Fibroblast of the aortic adventitia (primary cell): ENCODE results near the gene POLR3E. TPM values are rescaled to one million over a fixed set of nuclear protein-coding genes. Genes with fewer than 3 reads are reported as not detected.
"Not testable (repeated sequence)": the region's sequence is repeated elsewhere in the genome, so short reads cannot be mapped to it uniquely, and the experiment has no call there.

Experiments
- DNase-seq: peaks from one replicate; pipeline ENCODE4 v3.0.0-alpha.2; 2010; ENCODE audit warnings: low read depth
- H3K4me3 ChIP-seq: 2 replicates; pipeline ENCODE4 v1.5.1; 2011; ENCODE audit warnings: low read depth, mild to moderate bottlenecking, control low read depth, low read length, moderate library complexity
- total RNA-seq: library from RNA; depleted of rRNA; stranded (reverse); fragments of >200 nt; gene quantifications from 2 replicates; pipeline ENCODE4 v1.2.3, GENCODE V29; 2012; ENCODE audit warnings: low replicate concordance
- TF ChIP-seq, protein P1 (sequence below): IDR thresholded peaks from 2 replicates; pipeline ENCODE4 v1.5.1; 2011; ENCODE audit warnings: mild to moderate bottlenecking, low read length, control low read depth, inconsistent platforms; ENCODE audit not compliant: insufficient read depth

POLR3E gene
- total RNA-seq, 1 donor: 29.5 TPM

DNA sequence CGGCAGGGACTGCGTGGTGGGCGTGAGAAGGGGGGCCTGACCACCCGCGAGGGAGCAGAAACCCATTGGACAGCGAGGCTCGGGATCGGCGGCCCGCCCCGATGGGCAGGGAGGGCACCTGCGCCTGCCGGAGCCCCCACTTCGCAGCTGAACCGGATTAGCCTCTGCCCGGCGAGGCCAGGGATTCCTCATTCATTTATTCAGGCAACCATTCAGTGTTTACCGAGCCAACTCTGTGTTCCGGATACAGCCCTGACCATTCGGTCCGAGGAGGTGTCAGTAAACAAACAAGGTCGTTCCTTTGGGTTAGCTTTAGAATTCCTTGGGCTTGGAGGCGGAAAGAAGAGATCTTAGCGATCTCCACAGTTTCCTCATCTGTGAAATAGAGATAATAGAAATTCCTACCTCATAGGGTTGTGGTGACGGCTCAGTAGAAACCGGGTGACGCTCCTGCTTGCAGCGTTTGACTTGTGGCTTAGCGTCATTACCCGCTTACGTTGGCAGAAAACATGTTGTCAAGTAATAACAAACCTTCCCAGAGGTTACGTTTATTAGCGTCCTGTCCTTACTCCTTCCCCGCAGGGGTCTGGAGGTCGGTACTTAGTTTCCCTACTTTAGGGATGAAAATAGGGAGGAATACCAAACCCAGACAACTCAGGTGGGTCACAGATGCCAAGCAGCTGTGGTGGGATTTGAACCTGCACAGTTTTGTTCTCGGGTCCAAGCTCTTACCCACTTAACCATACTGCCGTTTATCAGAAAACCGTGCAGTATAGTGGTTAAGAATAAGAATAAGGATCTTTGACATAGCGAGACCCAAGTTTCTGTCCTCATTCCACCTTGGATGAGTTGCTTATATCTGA, 893 bp downstream of the POLR3E start:
- H3K4me3 ChIP-seq: peak overlapping the region; percentile 88
- TF ChIP-seq, protein P1, sequence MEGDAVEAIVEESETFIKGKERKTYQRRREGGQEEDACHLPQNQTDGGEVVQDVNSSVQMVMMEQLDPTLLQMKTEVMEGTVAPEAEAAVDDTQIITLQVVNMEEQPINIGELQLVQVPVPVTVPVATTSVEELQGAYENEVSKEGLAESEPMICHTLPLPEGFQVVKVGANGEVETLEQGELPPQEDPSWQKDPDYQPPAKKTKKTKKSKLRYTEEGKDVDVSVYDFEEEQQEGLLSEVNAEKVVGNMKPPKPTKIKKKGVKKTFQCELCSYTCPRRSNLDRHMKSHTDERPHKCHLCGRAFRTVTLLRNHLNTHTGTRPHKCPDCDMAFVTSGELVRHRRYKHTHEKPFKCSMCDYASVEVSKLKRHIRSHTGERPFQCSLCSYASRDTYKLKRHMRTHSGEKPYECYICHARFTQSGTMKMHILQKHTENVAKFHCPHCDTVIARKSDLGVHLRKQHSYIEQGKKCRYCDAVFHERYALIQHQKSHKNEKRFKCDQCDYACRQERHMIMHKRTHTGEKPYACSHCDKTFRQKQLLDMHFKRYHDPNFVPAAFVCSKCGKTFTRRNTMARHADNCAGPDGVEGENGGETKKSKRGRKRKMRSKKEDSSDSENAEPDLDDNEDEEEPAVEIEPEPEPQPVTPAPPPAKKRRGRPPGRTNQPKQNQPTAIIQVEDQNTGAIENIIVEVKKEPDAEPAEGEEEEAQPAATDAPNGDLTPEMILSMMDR: no peak
- DNase-seq: peak; percentile 98

DNA sequence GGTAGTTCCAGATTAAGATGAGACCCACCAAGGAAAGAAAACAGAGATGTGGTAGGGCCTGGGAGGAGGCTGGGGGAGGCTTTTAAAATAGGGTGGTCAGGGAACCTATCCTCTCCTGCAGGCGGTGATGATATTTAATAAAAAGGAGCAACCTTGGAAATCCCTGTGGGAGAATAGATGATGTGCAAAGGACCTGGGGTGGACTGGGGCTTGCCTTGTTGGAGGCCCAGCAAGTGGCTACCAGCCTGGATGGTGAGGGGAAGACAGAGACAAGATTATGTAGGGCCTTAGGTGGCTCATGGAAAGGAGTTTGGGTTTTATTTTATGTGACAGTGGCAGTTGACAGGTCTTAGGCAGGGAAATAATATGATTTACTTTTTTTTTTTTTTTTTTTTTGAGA, 1.8 kb downstream of the POLR3E start:
- TF ChIP-seq, protein P1: no peak
- no peak overlapping the region for H3K4me3 ChIP-seq
- DNase-seq: no peak

DNA sequence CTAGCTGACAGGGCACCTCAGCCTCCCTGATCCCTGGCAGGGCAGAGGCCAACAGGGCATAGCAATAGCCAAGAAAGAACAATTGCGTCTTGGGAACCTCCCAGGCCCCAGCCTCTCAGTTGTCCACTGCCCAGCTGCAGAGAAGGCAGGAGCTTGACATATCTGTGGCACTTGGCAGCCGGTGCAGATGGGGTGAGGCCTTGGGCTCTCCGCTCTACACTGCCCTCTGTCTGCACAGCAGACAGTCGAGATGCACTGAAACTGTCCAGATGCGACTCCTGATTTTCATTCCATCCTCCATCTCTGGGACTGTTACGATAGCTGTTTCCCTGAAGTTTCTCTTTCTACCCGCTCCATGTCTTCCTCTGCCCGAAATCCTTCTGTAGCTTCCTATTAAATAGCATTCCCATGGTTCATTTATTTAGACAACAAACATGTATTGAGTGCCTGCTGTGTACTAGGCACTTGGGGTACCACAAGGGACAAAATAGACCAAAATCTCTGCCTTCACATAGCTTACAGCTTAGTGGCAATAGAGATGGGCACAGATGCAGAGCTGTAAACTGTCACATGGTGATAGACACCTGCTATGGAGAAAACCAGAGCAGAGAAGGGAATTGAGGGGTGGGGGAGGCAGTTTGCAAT, 3.3 kb downstream of the POLR3E start:
- TF ChIP-seq, protein P1: peak; percentile 68
- DNase-seq: peak; percentile 60
- no peak overlapping the region for H3K4me3 ChIP-seq

DNA sequence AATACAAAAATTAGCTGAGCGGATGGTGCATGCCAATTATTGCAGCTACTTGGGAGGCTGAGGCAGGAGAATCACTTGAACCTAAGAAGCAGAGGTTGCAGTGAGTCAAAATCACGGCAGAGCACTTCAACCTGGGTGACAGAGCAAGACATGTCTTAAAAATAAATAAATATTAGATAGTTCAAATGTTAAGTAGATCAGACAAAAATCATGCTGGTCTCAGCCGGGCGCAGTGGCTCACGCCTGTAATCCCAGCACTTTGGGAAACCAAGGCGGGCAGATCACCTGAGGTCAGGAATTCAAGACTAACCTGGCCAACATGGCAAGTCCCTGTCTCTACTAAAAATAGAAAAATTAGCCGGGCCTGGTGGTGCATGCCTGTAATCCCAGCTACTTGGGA, 4.2 kb downstream of the POLR3E start:
- not testable (repeated sequence) for H3K4me3 ChIP-seq, DNase-seq

DNA sequence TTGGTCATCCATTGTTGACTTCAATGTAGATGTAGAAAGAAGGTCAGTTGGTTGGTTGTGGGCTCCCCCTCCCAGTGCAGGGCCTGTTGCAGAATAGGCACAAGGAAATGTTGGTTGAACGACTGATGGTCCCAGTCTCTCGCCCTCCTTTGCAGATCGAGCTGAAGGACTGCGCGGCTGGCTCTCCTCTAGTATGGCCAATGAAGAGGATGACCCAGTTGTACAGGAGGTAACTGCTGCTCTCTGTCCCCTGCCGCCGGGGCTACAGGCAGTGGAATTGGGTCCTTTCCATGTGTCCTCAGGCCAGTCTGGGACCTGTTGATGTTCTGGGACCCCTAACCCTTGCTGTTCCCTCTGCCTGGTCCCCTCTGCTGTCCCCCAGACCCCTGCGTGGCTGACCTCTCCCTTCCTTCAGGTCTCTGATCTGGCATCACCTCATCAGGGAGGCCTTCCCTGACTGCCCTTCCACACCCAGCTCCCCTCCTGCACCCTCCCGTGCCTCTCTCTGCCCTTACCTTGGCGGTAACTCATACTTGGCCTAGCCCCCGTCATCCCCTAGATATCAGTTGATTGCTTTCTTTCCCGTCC, 5.7 kb downstream of the POLR3E start:
- no peak overlapping the region for H3K4me3 ChIP-seq
- DNase-seq: no peak
- TF ChIP-seq, protein P1: no peak

DNA sequence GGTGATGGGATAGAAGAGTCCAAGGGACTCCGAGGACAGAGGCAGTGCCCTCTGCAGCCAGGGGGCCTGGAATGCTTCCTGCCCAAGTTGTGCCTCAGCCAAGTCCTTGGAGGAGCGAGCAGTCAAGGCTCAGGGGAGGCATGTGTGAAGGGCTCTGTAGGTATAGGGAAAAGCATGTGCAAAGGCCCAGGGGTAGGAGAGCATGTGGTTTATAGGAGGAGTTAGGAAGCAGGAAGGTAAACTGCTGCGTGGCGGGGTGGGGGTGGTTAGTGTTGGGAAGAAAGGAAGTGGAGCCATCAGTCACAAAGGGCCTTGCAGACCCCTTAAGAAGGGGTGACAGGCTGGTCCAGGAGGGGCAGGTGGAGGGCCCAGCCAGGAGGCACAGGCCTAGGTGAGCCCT, 7.2 kb downstream of the POLR3E start:
- no peak overlapping the region for H3K4me3 ChIP-seq
- DNase-seq: no peak
- TF ChIP-seq, protein P1: no peak

DNA sequence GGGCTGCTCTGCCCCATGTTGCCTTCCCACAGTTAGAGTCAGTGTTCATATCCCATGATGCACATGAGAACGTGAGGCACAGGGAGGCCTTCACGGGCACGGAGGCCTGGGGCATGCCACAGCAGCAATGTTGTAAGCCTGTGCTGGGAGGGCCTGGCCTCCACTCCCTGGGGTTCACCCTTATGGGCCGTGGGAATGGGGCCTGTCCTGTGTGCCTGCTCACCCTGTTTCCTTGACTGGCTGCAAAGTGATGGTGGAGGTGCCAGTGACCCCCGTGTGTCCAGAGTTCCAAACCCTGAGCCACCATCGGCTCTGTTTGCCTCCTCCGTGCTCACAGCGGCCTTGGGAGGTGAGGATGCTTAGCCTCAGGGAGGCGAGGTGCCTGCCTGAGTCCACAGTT, 9.6 kb downstream of the POLR3E start:
- DNase-seq: no peak
- TF ChIP-seq, protein P1: no peak

More for the DNA sequence above, 9.6 kb downstream of the POLR3E start:
- no peak overlapping the region for H3K4me3 ChIP-seq
